NT2/D1 (cell line): ENCODE measurements around the gene POT1.

Source experiments
- SUZ12 ChIP-seq: IDR thresholded peaks from 2 replicates; pipeline ENCODE4 v1.6.1; 2011; ENCODE audit not compliant: insufficient read length, insufficient read depth; ENCODE audit errors: extremely low read depth
- YY1 ChIP-seq: IDR thresholded peaks from 2 replicates; pipeline ENCODE4 v1.6.1; 2011; ENCODE audit not compliant: insufficient read length, insufficient read depth
- ZNF274 ChIP-seq: IDR thresholded peaks from 2 replicates; pipeline ENCODE4 v1.6.1; 2011; ENCODE audit warnings: mild to moderate bottlenecking, low read depth, low read length

GRCh38 chr7:124843336-124843735 is 86.3 kb downstream of the POT1 start:
- TF ChIP-seq YY1, result no peak
- no peak for TF ChIP-seq ZNF274
- TF ChIP-seq SUZ12, result no peak
